Stomach (tissue), 9 donors: ENCODE results near the gene DCXR. TPM values are rescaled to one million over a fixed set of nuclear protein-coding genes. Genes with fewer than 3 reads are reported as not detected.
A peak's percentile ranks its signal among the peaks of the same experiment; 100 is the strongest.

Experiments
- DNase-seq, 2 donors: peaks; one replicate each; pipeline versions ENCODE4 v3.0.0 to v3.0.0-alpha.2; 2013 to 2019
- H3K27ac ChIP-seq, 5 donors: fragments of 200-600 bp in 4 of 5; sonication (generic) in 4 of 5; one replicate each; pipeline ENCODE4 v1.5.1; 2013 to 2019; ENCODE audit warnings: mild to moderate bottlenecking in 1 of 5, moderate library complexity in 1 of 5
- H3K27me3 ChIP-seq, 3 donors: fragments of 200-600 bp; sonication (generic); one replicate each; pipeline ENCODE4 v1.5.1; 2017 to 2019; ENCODE audit warnings: mixed run types in 1 of 3
- H3K36me3 ChIP-seq, 4 donors: fragments of 200-600 bp; sonication (generic); 1 replicate in 3 of 4; 2 replicates in 1 of 4; pipeline ENCODE4 v1.5.1; 2016 to 2019
- H3K4me1 ChIP-seq, 4 donors: fragments of 200-600 bp; sonication (generic); one replicate each; pipeline ENCODE4 v1.5.1; 2016 to 2019
- H3K4me3 ChIP-seq, 4 donors: fragments of 200-600 bp; sonication (generic) in 3 of 4; one replicate each; pipeline ENCODE4 v1.5.1; 2016 to 2019; ENCODE audit warnings: mild to moderate bottlenecking in 1 of 4
- H3K9me3 ChIP-seq, 4 donors: fragments of 200-600 bp; sonication (generic); one replicate each; pipeline ENCODE4 v1.5.1; 2016 to 2019
- CTCF ChIP-seq, 7 experiments: fragments of 450-650 bp in 4 of 7; fragments of 200-600 bp in 3 of 7; sonication (generic) in 3 of 7; IDR thresholded peaks; one replicate each; pipeline ENCODE4 v1.5.1; 2016 to 2019; ENCODE audit warnings: antibody characterized with exemption in 7 of 7, control low read depth in 2 of 7, mild to moderate bottlenecking in 1 of 7
- EP300 ChIP-seq: sonication (generic); formaldehyde crosslinking; IDR thresholded peaks from one replicate; pipeline ENCODE4 v1.6.1; 2017; ENCODE audit warnings: antibody characterized with exemption
- POLR2A ChIP-seq, 4 donors: fragments of 450-650 bp; IDR thresholded peaks; one replicate each; pipeline ENCODE4 v1.6.1; 2016; ENCODE audit warnings: antibody characterized with exemption in 4 of 4, control low read depth in 2 of 4, mild to moderate bottlenecking in 1 of 4, moderate library complexity in 1 of 4
- POLR2AphosphoS5 ChIP-seq, 3 donors: sonication (generic); formaldehyde crosslinking; IDR thresholded peaks; one replicate each; pipeline ENCODE4 v1.6.1; 2016; ENCODE audit warnings: antibody characterized with exemption in 3 of 3
- WGBS, 5 donors: extraction: QIAGEN DNeasy Blood & Tissue Kit in 3 of 5; methylation state at CpG; one replicate each; pipeline versions ENCODE4 v1.1.5 to v1.1.7; 2013 to 2018; 5-methylcytosine and 5-hydroxymethylcytosine counted together
- intact Hi-C: fragments of 100-400 bp; cut with DNase I; formaldehyde crosslinking; loops from one replicate; pipeline ENCODE4 v1.15.1; 2023; ENCODE audit warnings: low total_unique reads
- polyA plus RNA-seq, 3 donors: library from polyadenylated mRNA; stranded (reverse); fragments of 200-250 nt; gene quantifications; one replicate each; pipeline ENCODE4 v1.2.3, GENCODE V29; 2013
- total RNA-seq, 5 donors: library from RNA; depleted of rRNA; stranded (reverse); fragments of >200 nt; gene quantifications; one replicate each; pipeline versions ENCODE4 v1.1.0 to v1.2.3, GENCODE V29; 2014 to 2016
- donor health status: healthy with polysubstance abuse.
- donor health status: Bipolar disorder and iron deficiency.
- donor health status: healthy.

Gene DCXR
- total and polyA plus RNA-seq, 8 donors, result 11.1 to 461 (median 231) TPM

- no peak overlapping the region for H3K4me3 ChIP-seq
- peaks cover 7 to 41% (median 28%) of the 10 kb centered on the region in 4 donors for H3K4me1 ChIP-seq
- no peaks in the 10 kb centered on the region for H3K27me3 ChIP-seq
- TF ChIP-seq CTCF (IDR thresholded peaks at IDR 0.05) (no peak), POLR2AphosphoS5 (IDR thresholded peaks at IDR 0.05) (peak in 1 of 3 donors; percentile 6)
- intact Hi-C loops, result no loop called here
- H3K36me3 ChIP-seq, result peaks cover 0 to 5% (median 0%) of the 10 kb centered on the region in 4 donors
- no peaks in the 10 kb centered on the region for H3K9me3 ChIP-seq
- H3K27ac ChIP-seq, result peak overlapping the region in 1 of 5 donors; percentile 28
- WGBS, 5 donors, result 71 to 90% (median 77%) methylated on average over 34 to 53 of the region's 53 CpGs
- peak in 1 of 2 donors; percentile 59 for DNase-seq
Measured at GRCh38 chr17:82003411-82004381, 33.8 kb downstream of the DCXR start.

- TF ChIP-seq EP300 (no peak), POLR2AphosphoS5 (IDR thresholded peaks at IDR 0.05) (no peak), CTCF (IDR thresholded peaks at IDR 0.05) (no peak), POLR2A (IDR thresholded peaks at IDR 0.05) (no peak)
- no peaks in the 10 kb centered on the region for H3K9me3 ChIP-seq
- peaks cover 7 to 38% (median 27%) of the 10 kb centered on the region in 4 donors for H3K4me1 ChIP-seq
- peaks cover 0 to 16% (median 6%) of the 10 kb centered on the region in 4 donors for H3K36me3 ChIP-seq
- DNase-seq, result no peak
- intact Hi-C loops, result no loop called here
- H3K27ac ChIP-seq, result no peak overlapping the region
- no peaks in the 10 kb centered on the region for H3K27me3 ChIP-seq
- WGBS, 5 donors, result 81 to 89% (median 83%) methylated on average over 15 to 17 of the region's 17 CpGs
- no peak overlapping the region for H3K4me3 ChIP-seq
Measured at GRCh38 chr17:82001571-82002056, 35.9 kb downstream of the DCXR start.

GRCh38 chr17:82000803-82001570 lies 36.5 kb downstream of the DCXR start:
- peak in 1 of 2 donors; percentile 81 for DNase-seq
- WGBS, 5 donors, result 47 to 87% (median 54%) methylated on average over 11 to 32 of the region's 32 CpGs
- intact Hi-C loops, result no loop called here
- H3K4me1 ChIP-seq, result peaks cover 7 to 32% (median 24%) of the 10 kb centered on the region in 4 donors
- H3K36me3 ChIP-seq, result peaks cover 0 to 22% (median 12%) of the 10 kb centered on the region in 4 donors
- no peaks in the 10 kb centered on the region for H3K9me3 ChIP-seq
- peak overlapping the region in 1 of 5 donors; percentile 41 for H3K27ac ChIP-seq
- no peak for TF ChIP-seq EP300
- TF ChIP-seq POLR2AphosphoS5 (IDR thresholded peaks at IDR 0.05), result no peak
- no peak for TF ChIP-seq POLR2A (IDR thresholded peaks at IDR 0.05)
- TF ChIP-seq CTCF (IDR thresholded peaks at IDR 0.05), result no peak
- no peak overlapping the region for H3K4me3 ChIP-seq
- no peaks in the 10 kb centered on the region for H3K27me3 ChIP-seq
